ENCODE data around the gene HAVCR1.

- TF ChIP-seq CTCF (IDR thresholded peaks at IDR 0.05) (no peak), POLR2A (IDR thresholded peaks at IDR 0.05) (no peak)
Measured at GRCh38 chr5:157080286-157080685, 21.4 kb upstream of the HAVCR1 start.
